C4-2B (cell line): ENCODE results near the gene PARP11.

Source experiments
- H3K27ac ChIP-seq: fragments of 450-650 bp; 2 replicates; pipeline ENCODE4 v1.5.1; 2017
- ZFX ChIP-seq: fragments of 450-650 bp; IDR thresholded peaks from 2 replicates; pipeline ENCODE4 v1.6.1; 2017
- TF ChIP-seq, protein P1 (sequence below): fragments of 450-650 bp; conservative IDR thresholded peaks from 2 replicates; pipeline ENCODE4 v1.5.1; 2017; ENCODE audit warnings: mild to moderate bottlenecking

The PARP11 gene

DNA sequence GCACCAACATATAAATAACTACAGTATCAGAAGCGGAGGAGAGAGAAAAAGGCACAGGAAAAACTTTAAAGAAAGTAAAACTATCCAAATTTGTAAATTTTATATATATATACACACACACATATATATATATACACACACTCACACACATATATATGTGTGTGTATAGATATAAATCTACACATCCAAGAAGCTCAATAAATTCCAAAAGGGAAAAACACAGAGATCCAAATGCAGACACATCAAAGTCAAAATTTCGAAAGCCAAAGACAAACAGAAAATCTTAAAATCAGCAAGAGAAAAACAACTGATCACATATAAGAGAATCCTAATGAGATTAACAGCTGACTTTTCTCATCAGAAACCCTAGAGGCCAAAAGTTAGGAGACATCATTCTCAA lies 37.3 kb downstream of the PARP11 start:
- no peak overlapping the region for H3K27ac ChIP-seq

DNA sequence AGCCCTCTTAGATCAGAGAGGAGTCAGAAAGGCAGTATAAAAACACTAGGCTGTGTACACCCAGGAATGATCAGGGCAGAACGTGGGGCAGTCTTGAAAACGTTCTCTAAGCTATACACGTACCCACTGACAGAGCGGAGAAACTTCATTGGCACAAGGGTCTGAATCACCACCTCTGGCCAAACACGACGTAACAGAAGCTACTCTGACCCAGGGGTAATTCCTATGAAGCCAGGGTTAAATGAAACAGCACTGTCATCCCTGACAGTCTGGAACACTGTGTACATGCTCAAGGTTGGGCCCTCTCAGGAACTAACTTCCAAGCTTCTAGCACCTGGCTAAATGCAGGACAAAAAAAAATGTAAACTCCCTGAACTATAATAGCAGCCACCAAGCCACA lies 38.4 kb downstream of the PARP11 start:
- TF ChIP-seq ZFX: no peak
- TF ChIP-seq, protein P1, sequence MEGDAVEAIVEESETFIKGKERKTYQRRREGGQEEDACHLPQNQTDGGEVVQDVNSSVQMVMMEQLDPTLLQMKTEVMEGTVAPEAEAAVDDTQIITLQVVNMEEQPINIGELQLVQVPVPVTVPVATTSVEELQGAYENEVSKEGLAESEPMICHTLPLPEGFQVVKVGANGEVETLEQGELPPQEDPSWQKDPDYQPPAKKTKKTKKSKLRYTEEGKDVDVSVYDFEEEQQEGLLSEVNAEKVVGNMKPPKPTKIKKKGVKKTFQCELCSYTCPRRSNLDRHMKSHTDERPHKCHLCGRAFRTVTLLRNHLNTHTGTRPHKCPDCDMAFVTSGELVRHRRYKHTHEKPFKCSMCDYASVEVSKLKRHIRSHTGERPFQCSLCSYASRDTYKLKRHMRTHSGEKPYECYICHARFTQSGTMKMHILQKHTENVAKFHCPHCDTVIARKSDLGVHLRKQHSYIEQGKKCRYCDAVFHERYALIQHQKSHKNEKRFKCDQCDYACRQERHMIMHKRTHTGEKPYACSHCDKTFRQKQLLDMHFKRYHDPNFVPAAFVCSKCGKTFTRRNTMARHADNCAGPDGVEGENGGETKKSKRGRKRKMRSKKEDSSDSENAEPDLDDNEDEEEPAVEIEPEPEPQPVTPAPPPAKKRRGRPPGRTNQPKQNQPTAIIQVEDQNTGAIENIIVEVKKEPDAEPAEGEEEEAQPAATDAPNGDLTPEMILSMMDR: no peak
- no peak overlapping the region for H3K27ac ChIP-seq

More for the DNA sequence above, 37.3 kb downstream of the PARP11 start:
- TF ChIP-seq, protein P1: no peak
- no peak for TF ChIP-seq ZFX

DNA sequence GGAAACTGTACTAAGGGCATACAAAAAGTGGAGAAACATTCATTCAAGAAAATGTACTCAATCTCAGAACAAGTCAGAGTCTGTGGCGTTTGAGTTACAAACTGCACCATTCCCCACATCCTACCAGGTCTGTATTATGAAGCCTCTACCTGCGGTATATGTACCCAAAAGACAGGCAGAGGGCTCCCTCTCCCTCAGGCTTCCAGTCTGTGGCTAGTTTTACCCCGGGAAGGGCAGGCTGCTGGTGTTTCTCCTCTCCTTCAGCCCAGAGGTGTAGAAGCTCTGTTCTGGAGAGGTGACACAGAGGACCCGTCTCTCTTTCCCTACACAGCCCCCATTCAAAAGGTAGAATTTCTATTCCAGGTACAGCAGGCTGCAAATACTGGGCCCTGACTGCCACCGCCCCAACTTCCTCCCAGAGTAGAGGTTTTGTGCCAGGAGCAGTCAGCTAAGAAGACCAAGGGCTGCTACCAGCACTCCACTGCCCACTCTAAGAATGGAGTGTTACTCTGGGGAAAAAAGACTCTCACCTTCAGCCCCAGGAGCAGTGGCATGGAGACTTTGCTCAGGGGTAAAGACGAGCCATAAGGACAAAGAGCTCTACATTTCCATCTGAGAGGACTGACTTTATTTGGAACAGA lies 39.4 kb downstream of the PARP11 start:
- no peak overlapping the region for H3K27ac ChIP-seq
- no peak for TF ChIP-seq ZFX
- TF ChIP-seq, protein P1: no peak

DNA sequence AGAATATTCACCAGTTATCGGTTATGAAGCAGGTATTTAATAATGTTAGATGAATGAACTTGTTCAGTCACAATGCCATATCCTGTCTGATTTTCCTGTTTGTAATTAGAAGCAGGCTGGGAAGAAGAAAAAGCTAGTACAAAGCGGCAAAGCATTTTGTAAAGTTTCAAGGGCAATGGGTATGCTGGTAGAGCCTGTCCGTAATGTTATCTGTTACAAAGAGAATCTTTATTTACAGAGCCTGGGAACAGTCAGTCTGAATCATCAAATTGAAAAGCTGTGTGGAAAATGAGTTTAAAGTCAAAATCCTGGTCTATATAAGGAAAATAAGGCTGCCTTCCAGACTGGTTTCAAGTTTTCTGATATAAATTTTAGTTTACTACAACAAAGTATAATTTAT lies 40.5 kb downstream of the PARP11 start:
- TF ChIP-seq, protein P1: no peak
- TF ChIP-seq ZFX: no peak
- no peak overlapping the region for H3K27ac ChIP-seq

DNA sequence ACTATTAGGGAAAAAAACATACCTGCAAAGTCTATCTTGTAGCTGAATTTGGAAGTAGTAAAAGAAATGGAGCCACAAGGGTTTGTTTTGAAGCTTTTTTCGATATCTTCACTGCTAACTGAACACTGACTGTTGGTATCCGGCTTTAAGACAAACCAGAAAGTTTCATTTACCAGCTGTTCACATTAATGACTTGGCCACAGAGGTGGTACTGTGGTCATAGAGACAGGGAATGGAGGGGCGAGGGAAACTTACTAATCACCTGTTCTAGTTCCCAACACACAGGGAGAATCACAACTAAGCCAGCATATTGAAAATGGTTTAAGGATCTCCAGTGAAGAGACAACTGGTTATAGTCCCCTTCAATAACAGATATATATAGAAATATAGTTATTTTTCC lies 44.3 kb downstream of the PARP11 start:
- no peak for TF ChIP-seq ZFX
- TF ChIP-seq, protein P1: no peak
- H3K27ac ChIP-seq: no peak overlapping the region

DNA sequence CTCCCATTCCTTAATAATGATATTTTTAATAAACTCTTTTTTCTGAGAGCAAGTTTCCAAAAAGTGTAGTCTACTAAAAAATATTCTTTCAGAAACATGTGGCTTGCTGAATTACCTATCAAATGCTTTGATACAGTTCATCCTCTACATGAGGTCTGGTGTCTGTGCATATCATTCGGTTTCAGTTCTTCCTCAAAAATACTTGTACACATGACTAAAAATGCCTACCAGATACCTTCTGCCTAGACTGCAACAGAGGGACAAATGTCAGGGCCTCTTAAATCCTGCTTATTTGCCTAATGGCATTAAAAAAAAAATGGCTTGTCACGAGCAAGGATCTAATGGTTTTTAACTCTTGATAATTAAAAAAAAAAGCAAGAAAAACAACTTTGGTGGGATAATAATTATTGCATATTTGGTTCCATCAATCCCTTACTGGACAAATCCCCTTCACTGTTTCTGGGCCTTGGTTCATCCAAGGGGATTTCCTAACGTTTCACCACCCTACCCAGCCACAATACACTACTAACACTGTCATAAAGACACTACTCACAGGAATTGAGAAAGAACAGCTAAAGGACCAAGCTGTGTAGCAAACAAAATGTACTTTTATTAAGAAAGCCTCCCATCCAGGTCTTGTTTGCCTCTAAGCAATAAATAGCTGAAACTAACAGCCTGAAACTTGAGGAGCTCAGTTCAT lies 45.7 kb downstream of the PARP11 start:
- H3K27ac ChIP-seq: no peak overlapping the region
- TF ChIP-seq ZFX: no peak
- TF ChIP-seq, protein P1: no peak

DNA sequence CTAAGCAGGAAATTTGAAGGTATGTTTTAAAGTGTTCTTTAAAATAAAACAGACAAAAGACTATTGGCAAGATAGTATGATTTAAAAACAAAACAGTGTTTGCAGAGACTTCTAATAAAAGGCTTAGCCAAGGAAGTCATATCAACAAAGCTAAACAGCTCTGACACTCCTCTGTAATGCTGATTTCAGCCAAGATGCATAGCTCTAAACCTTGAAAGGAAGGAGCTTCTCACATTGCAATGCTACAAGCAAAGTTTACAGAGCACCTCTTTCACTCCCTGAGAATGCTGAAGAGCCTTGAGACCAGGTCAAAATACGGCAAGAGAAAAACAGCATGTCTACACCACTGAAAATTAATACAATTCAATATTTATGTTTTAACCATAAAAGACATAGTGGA lies 51.8 kb downstream of the PARP11 start:
- TF ChIP-seq ZFX: no peak
- no peak overlapping the region for H3K27ac ChIP-seq

DNA sequence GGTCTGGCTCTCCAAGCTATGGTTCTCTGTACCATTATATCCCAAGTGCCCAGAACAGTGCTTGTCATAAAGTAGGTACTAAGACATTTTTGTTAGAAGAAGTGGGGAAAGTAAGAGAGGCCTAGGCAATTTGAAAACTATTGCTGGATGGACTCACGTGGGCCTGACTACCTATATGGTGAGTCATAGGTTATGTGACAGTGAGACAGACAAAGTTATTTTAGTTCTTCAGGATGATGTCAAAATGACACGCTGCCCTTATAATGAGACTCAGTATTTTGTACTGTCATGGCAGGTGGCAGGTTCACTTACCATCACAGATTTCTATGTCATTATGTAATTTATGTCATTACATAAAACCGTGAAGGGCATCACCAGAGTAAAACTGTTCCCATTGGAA lies 53.1 kb downstream of the PARP11 start:
- TF ChIP-seq, protein P1: no peak
- no peak for TF ChIP-seq ZFX
- no peak overlapping the region; the same call in 1 of the 2 replicates for H3K27ac ChIP-seq
